GM12878 (cell line): Measurements from ENCODE around the gene MYO3B. TPM values are rescaled to one million over a fixed set of nuclear protein-coding genes. Genes with fewer than 3 reads are reported as not detected.

ENCODE experiments used
- ATAC-seq: fragments of 200-7000 bp; cut with Tn5 transposase; 3 replicates; pipeline ENCODE4 v1.9.1; 2020; ENCODE audit warnings: mild to moderate bottlenecking, moderate library complexity
- BruUV-seq: library from RNA; stranded (reverse); fragments of 400-500 nt; replicated peaks from 2 replicates; lab custom pipeline; 2021; lab: Mats Ljungman, UMichigan
- CTCF ChIA-PET: fragments of 300-600 bp; sonication (Branson Sonifier 250); formaldehyde crosslinking; extraction: SDS; loops from one replicate; lab custom pipeline; 2021; ENCODE audit warnings: inconsistent platforms; lab: Yijun Ruan, JAX
- POLR2A ChIA-PET: fragments of 350-600 bp; formaldehyde crosslinking; extraction: SDS; loops from one replicate; lab custom pipeline; 2021; ENCODE audit warnings: inconsistent platforms; lab: Charles Lee
- RAD21 ChIA-PET: fragments of 300-600 bp; sonication (Branson Sonifier 250); formaldehyde crosslinking; loops from one replicate; lab custom pipeline; 2023; ENCODE audit warnings: antibody characterized with exemption; ENCODE audit not compliant: unreplicated experiment; lab: Charles Lee
- SMC1A ChIA-PET: fragments of 300-600 bp; sonication (Branson Sonifier 250); formaldehyde crosslinking; loops from one replicate; lab custom pipeline; 2023; ENCODE audit not compliant: unreplicated experiment, uncharacterized antibody; lab: Charles Lee
- DNase-seq: peaks from one replicate; pipeline ENCODE4 v3.0.0-alpha.2; 2011; ENCODE audit warnings: low read depth, low spot score
- FAIRE-seq: peaks from 3 replicates; lab custom pipeline; 2011; peaks lifted over from hg19 to GRCh38; lab: Jason Lieb, UNC
- H2AFZ ChIP-seq: 2 replicates; pipeline ENCODE4 v1.6.0; 2011; ENCODE audit warnings: low read depth, low read length, control low read depth; ENCODE audit not compliant: control insufficient read depth
- H3K27ac ChIP-seq: 2 replicates; pipeline ENCODE4 v1.5.1; 2011; ENCODE audit warnings: control low read depth; ENCODE audit not compliant: control insufficient read depth, insufficient read depth
- H3K27me3 ChIP-seq, 2 experiments: replicated peaks in 1 of 2; 2 replicates each; pipeline versions ENCODE4 v1.6.0 to v1.6.1; 2011; ENCODE audit warnings: low read length in 1 of 2; ENCODE audit not compliant: control insufficient read depth in 2 of 2, insufficient read depth in 2 of 2
- H3K36me3 ChIP-seq, 2 experiments: 2 replicates each; pipeline ENCODE4 v1.5.1; 2011; ENCODE audit warnings: low read length in 1 of 2; ENCODE audit not compliant: control insufficient read depth in 2 of 2, insufficient read depth in 2 of 2
- H3K4me1 ChIP-seq: 2 replicates; pipeline ENCODE4 v1.6.1; 2011; ENCODE audit warnings: mild to moderate bottlenecking, low read length, moderate library complexity, mixed read lengths; ENCODE audit not compliant: control insufficient read depth, insufficient read depth
- H3K4me2 ChIP-seq: 2 replicates; pipeline ENCODE4 v1.6.0; 2011; ENCODE audit warnings: control low read depth; ENCODE audit not compliant: control insufficient read depth, insufficient read depth
- H3K4me3 ChIP-seq: fragments of 200-600 bp; sonication (generic); 2 replicates; pipeline ENCODE4 v1.5.1; 2016
- H3K79me2 ChIP-seq: 2 replicates; pipeline ENCODE4 v1.6.0; 2011; ENCODE audit warnings: low read length; ENCODE audit not compliant: control insufficient read depth, insufficient read depth
- H3K9ac ChIP-seq: 2 replicates; pipeline ENCODE4 v1.8.0; 2011; ENCODE audit warnings: low read length, control low read depth, mixed read lengths; ENCODE audit not compliant: control insufficient read depth, insufficient read depth
- H3K9me3 ChIP-seq: replicated peaks from 3 replicates; pipeline ENCODE4 v1.5.1; 2011; ENCODE audit warnings: mild to moderate bottlenecking, low read length; ENCODE audit not compliant: control insufficient read depth, insufficient read depth
- H4K20me1 ChIP-seq: 2 replicates; pipeline ENCODE4 v1.6.0; 2011; ENCODE audit not compliant: control insufficient read depth, insufficient read depth
- ATF7 ChIP-seq: fragments of 450-650 bp; IDR thresholded peaks from 2 replicates; pipeline ENCODE4 v1.6.1; 2016; ENCODE audit warnings: low read depth, mild to moderate bottlenecking
- BHLHE40 ChIP-seq, 2 experiments: fragments of 450-650 bp in 1 of 2; IDR thresholded peaks; 2 replicates each; pipeline ENCODE4 v1.6.1; 2011 to 2017; ENCODE audit warnings: low read depth in 2 of 2, borderline replicate concordance in 1 of 2, improper control_type of control experiment in 1 of 2, low read length in 1 of 2, mild to moderate bottlenecking in 1 of 2
- CEBPZ ChIP-seq: fragments of 150-350 bp; IDR thresholded peaks from 2 replicates; pipeline ENCODE4 v1.6.1; 2016; ENCODE audit warnings: low read depth, low read length
- CHD2 ChIP-seq: IDR thresholded peaks from 2 replicates; pipeline ENCODE4 v1.6.1; 2011; ENCODE audit warnings: low read depth, low read length, improper control_type of control experiment, borderline replicate concordance
- CREM ChIP-seq: IDR thresholded peaks from 2 replicates; pipeline ENCODE4 v1.6.1; 2014; ENCODE audit warnings: antibody characterized with exemption, low read depth
- EED ChIP-seq: sonication (generic); IDR thresholded peaks from 2 replicates; pipeline ENCODE4 v1.6.1; 2016; ENCODE audit warnings: antibody characterized with exemption, low read depth
- ESRRA ChIP-seq: IDR thresholded peaks from 2 replicates; pipeline ENCODE4 v1.6.1; 2012; ENCODE audit warnings: mild to moderate bottlenecking, low read length, improper control_type of control experiment
- FOXK2 ChIP-seq: fragments of 450-650 bp; IDR thresholded peaks from 2 replicates; pipeline ENCODE4 v1.6.1; 2017; ENCODE audit warnings: mild to moderate bottlenecking, moderate library complexity
- GABPA ChIP-seq: IDR thresholded peaks from 2 replicates; pipeline ENCODE4 v1.6.1; 2014; ENCODE audit warnings: antibody characterized with exemption, low read depth, mild to moderate bottlenecking, inconsistent platforms
- IRF3 ChIP-seq: fragments of 450-650 bp; IDR thresholded peaks from 2 replicates; pipeline ENCODE4 v1.6.1; 2014; ENCODE audit warnings: mild to moderate bottlenecking
- MTA3 ChIP-seq: IDR thresholded peaks from 2 replicates; pipeline ENCODE4 v1.6.1; 2012; ENCODE audit warnings: low read length, inconsistent platforms, borderline replicate concordance
- PAX8 ChIP-seq: fragments of 450-650 bp; IDR thresholded peaks from 2 replicates; pipeline ENCODE4 v1.6.1; 2017; ENCODE audit warnings: mild to moderate bottlenecking, moderate library complexity
- SMARCA5 ChIP-seq: fragments of 450-650 bp; IDR thresholded peaks from 2 replicates; pipeline ENCODE4 v1.6.1; 2017; ENCODE audit warnings: mild to moderate bottlenecking
- TARDBP ChIP-seq: IDR thresholded peaks from 2 replicates; pipeline ENCODE4 v1.6.1; 2016; ENCODE audit warnings: borderline replicate concordance
- WRNIP1 ChIP-seq: IDR thresholded peaks from 2 replicates; pipeline ENCODE4 v1.6.1; 2011; ENCODE audit warnings: low read depth, low read length, improper control_type of control experiment, borderline replicate concordance
- ZNF24 ChIP-seq: fragments of 450-650 bp; IDR thresholded peaks from 2 replicates; pipeline ENCODE4 v1.6.1; 2017; ENCODE audit warnings: antibody characterized with exemption, mild to moderate bottlenecking
- ZNF592 ChIP-seq: fragments of 450-650 bp; IDR thresholded peaks from 2 replicates; pipeline ENCODE4 v1.6.1; 2017; ENCODE audit warnings: mild to moderate bottlenecking, moderate library complexity
- whole genome bisulfite sequencing: methylation state at CpG from one replicate; pipeline ENCODE4 v1.1.6; 2016; ENCODE audit warnings: low lambda C conversion rate; ENCODE audit not compliant: insufficient replicate concordance, insufficient coverage; ENCODE audit errors: missing lambda C conversion rate; 5-methylcytosine and 5-hydroxymethylcytosine counted together
- in situ Hi-C: fragments of 300-500 bp; cut with MboI; formaldehyde crosslinking; loops from 9 replicates; pipeline ENCODE4 v1.14.3; 2018; ENCODE audit warnings: mixed read lengths
- intact Hi-C: fragments of 100-400 bp; cut with micrococcal nuclease; formaldehyde crosslinking; loops from one replicate; pipeline ENCODE4 v1.14.2; 2022; ENCODE audit not compliant: unreplicated experiment
- polyA plus RNA-seq, 11 experiments: library from polyadenylated mRNA; depleted of rRNA in 4 of 11; unstranded in 6 of 11; stranded (reverse) in 5 of 11; fragments of >200 nt; fragmentation: Nextera tagmentation in 4 of 11; fragmentation: Illumina TruSeq in 1 of 11; extraction: Ambion mirVana in 4 of 11; extraction: Trizol in 1 of 11; gene quantifications; 1 replicate in 1 of 11; 2 replicates in 10 of 11; pipeline versions ENCODE4 v1.2.1 to v1.2.3, GENCODE V29; 2011 to 2016; ENCODE audit warnings: inconsistent platforms in 2 of 11, missing spikeins in 2 of 11, low read depth in 1 of 11
- total RNA-seq, 4 experiments: library from RNA; depleted of rRNA in 3 of 4; stranded (reverse); fragments of >200 nt in 3 of 4; fragmentation: Illumina TruSeq in 1 of 4; extraction: Trizol in 1 of 4; gene quantifications; 2 replicates each; pipeline versions ENCODE4 v1.2.1 to v1.2.3, GENCODE V29; 2013 to 2021

MYO3B gene
- total and polyA plus RNA-seq, 10 of the 15 experiments (the other 5 are each of a cell fraction or from before 2014, with no cell fraction given) = 1.1 to 7.1 (median 2.1) TPM

- in situ Hi-C loops = no loop called here
- FAIRE-seq (no peak), DNase-seq (no peak), ATAC-seq (no peak)
- no peaks in the 10 kb centered on the region for H3K27me3 ChIP-seq
- no peak overlapping the region for H3K4me2 ChIP-seq
- ChIA-PET SMC1A (interaction anchor here (0.7 to 4.7 kb wide), 5 partner anchors 21 to 400 kb away, joined by 3 to 35 read pairs (median 3); no protein-coding TSS in a partner anchor), RAD21 (no interaction called here), POLR2A (no interaction called here), CTCF (interaction anchor here (0.7 to 1.2 kb wide), 4 partner anchors 40 to 494 kb away, joined by 3 to 4 read pairs (median 3); no protein-coding TSS in a partner anchor)
- 60% methylated on average over 3 of the region's 3 CpGs for WGBS
- no peaks in the 10 kb centered on the region for H3K36me3 ChIP-seq
- no peaks in the 10 kb centered on the region for H4K20me1 ChIP-seq
- no peak overlapping the region for H3K9ac ChIP-seq
- no peaks in the 10 kb centered on the region for H3K4me1 ChIP-seq
- no peak overlapping the region for H3K27ac ChIP-seq
- H3K79me2 ChIP-seq = no peaks in the 10 kb centered on the region
- peaks cover 8% of the 10 kb centered on the region; the same call in 2 of the 3 replicates for H3K9me3 ChIP-seq
- no TSS peak for BruUV-seq
- intact Hi-C loops = no loop called here
- H3K4me3 ChIP-seq = no peak overlapping the region
- H2AFZ ChIP-seq = no peak overlapping the region
- TF ChIP-seq CEBPZ = no peak
- no peak for TF ChIP-seq FOXK2
- TF ChIP-seq ESRRA = no peak
- TF ChIP-seq CHD2 = no peak
- TF ChIP-seq TARDBP = no peak
- no peak for TF ChIP-seq ATF7
- TF ChIP-seq EED = no peak
- TF ChIP-seq MTA3 = no peak
- no peak for TF ChIP-seq ZNF24
- no peak for TF ChIP-seq GABPA
- no peak for TF ChIP-seq IRF3
- TF ChIP-seq SMARCA5 = no peak
- no peak for TF ChIP-seq CREM
- no peak for TF ChIP-seq WRNIP1
- TF ChIP-seq BHLHE40 (IDR thresholded peaks at IDR 0.05; ENCODE audit: borderline replicate concordance in 1 of 2, low read depth in 2 of 2, low read length in 1 of 2) = no peak
- TF ChIP-seq PAX8 = no peak
- TF ChIP-seq ZNF592 = no peak
Measured at GRCh38 chr2:170321526-170321925, 143.6 kb downstream of the MYO3B start.
